BE2C (cell line): ENCODE measurements around the gene TGFB3.

Experiments
- DNase-seq: peaks from one replicate; pipeline ENCODE4 v3.0.0-alpha.2; 2020
- H3K27me3 ChIP-seq: fragments of 250-450 bp; sonication (Bioruptor Pico); 2 replicates; pipeline ENCODE4 v1.5.1; 2020; ENCODE audit warnings: mild to moderate bottlenecking
- H3K36me3 ChIP-seq: fragments of 250-450 bp; sonication (Bioruptor Pico); 2 replicates; pipeline ENCODE4 v1.5.1; 2020; ENCODE audit warnings: mild to moderate bottlenecking
- H3K4me1 ChIP-seq: fragments of 250-450 bp; sonication (Bioruptor Pico); 2 replicates; pipeline ENCODE4 v1.5.1; 2020
- H3K4me3 ChIP-seq: 2 replicates; pipeline ENCODE4 v1.5.1; 2011; ENCODE audit warnings: low read depth, low read length
- H3K9me3 ChIP-seq: fragments of 250-450 bp; sonication (Bioruptor Pico); 2 replicates; pipeline ENCODE4 v1.5.1; 2020
- TF ChIP-seq, protein P1 (sequence below): IDR thresholded peaks from 2 replicates; pipeline ENCODE4 v1.5.1; 2012; ENCODE audit warnings: mild to moderate bottlenecking, low read depth, low read length

The TGFB3 gene

DNA sequence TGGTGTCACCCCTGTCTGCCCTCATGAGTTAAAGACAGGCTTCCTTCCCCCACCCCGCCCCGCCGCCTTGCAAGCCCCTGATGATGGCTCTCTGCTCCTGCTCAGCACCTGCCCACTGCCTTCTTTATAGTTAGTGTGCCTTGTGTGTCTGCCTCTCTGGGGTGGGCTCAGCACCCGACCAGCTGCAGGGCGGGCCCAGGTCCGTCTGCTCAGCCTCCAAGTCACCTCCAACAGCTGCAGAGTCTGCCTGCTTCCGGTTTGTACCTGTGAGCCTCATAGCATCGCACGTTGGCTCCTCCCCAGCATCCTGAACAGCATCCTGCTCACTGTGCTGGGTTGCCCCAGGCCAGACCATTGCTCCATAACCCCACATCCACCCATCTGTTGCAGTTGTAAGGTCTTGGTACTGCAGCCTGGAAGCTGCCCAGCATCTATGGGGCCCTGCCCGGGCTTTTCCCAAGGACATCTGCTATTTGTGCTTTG is 3.5 kb downstream of the TGFB3 start:
- TF ChIP-seq, protein P1, sequence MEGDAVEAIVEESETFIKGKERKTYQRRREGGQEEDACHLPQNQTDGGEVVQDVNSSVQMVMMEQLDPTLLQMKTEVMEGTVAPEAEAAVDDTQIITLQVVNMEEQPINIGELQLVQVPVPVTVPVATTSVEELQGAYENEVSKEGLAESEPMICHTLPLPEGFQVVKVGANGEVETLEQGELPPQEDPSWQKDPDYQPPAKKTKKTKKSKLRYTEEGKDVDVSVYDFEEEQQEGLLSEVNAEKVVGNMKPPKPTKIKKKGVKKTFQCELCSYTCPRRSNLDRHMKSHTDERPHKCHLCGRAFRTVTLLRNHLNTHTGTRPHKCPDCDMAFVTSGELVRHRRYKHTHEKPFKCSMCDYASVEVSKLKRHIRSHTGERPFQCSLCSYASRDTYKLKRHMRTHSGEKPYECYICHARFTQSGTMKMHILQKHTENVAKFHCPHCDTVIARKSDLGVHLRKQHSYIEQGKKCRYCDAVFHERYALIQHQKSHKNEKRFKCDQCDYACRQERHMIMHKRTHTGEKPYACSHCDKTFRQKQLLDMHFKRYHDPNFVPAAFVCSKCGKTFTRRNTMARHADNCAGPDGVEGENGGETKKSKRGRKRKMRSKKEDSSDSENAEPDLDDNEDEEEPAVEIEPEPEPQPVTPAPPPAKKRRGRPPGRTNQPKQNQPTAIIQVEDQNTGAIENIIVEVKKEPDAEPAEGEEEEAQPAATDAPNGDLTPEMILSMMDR: no peak
- no peaks in the 10 kb centered on the region for H3K27me3 ChIP-seq
- peak; percentile 15 for DNase-seq
- H3K36me3 ChIP-seq: no peaks in the 10 kb centered on the region
- no peak overlapping the region for H3K4me3 ChIP-seq
- no peaks in the 10 kb centered on the region for H3K9me3 ChIP-seq
- no peaks in the 10 kb centered on the region; the same call in 1 of the 2 replicates for H3K4me1 ChIP-seq

DNA sequence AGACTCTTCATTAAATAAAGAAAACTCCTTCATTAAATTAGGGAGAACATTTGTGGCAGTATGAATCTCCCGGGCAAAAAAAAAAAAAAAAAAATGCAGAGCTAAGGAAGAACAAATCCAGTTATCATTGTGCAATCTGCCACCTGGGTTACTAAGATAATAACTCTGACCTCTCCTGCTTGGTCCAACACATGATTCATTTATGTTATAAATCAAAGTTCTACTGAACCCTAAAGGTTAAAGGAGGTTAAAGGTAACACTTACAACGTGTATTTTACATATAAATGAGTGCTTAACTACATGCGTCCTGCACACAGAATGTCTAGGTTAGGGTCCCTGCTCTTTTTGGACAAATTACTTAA is 4.2 kb downstream of the TGFB3 start:
- no peak overlapping the region for H3K4me3 ChIP-seq
- TF ChIP-seq, protein P1: no peak
- H3K4me1 ChIP-seq: peaks cover 5% of the 10 kb centered on the region; the same call in 1 of the 2 replicates
- H3K36me3 ChIP-seq: no peaks in the 10 kb centered on the region
- H3K27me3 ChIP-seq: no peaks in the 10 kb centered on the region
- no peaks in the 10 kb centered on the region for H3K9me3 ChIP-seq
- no peak for DNase-seq

DNA sequence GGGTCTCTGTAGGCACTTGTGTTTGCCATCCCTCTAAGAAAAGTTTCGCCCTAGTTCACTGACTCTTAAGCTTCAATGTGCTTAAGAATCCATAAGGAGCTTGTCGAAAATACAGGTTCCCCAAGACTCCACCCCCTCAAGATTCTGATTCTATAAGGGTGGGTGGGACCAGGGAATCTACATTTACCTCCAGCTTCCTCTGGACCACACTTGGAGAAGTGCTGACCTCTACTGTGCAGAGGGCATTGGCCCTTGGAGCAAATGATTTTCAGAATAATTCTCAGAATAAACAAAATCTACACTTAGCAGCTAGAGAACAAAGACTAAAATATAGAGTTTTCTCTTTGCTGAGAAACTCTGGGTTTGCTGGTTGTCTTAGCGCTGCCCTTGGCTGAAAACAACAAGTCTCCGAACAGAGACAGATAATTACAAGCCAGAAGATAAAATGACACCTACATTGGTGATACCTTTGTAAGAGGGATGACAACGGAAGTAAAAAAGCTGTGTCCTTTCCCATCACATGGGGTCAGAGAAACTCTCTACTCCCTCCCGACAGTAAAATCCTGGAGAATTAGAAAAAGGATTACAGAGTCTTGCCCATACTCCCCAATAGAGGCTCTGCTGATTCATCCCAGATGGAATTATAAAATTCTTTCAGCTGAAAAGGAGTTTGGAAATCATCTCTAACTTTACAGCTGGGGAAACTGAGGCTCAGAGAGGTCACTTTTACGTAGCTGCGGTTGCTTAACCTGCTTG is 4.8 kb downstream of the TGFB3 start:
- TF ChIP-seq, protein P1: no peak
- H3K4me3 ChIP-seq: no peak overlapping the region
- peaks cover 5% of the 10 kb centered on the region; the same call in 1 of the 2 replicates for H3K4me1 ChIP-seq

DNA sequence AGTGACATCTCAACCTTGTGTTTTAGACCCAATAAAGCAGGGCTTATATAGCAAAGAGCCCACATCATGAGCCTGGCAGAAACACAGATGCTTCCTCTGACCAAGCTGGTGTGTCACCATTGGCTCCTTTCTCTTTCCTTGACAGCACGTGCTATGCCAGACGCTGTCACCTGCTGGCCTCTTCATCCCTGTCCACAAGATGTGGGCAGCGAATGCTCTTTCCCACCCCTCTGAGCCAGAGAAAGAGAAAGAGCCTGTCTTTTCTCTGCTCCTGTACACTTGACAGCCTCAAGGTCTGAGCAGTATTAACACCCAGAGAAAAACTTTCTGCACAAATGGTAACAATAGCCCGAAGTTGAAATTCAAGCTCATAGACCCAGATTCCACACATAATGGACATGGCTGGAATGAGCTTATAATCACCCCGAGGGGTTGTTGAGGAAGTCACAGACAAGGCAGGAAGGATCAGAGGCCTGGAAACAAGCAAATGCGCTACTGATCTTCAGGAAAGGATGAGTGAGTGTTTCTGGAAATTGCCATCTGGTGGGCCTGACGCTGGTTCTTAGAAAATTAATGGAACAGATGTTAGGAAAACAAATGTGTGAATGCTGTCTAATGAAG is 8.9 kb downstream of the TGFB3 start:
- Histone ChIP-seq H3K36me3 (no peaks in the 10 kb centered on the region), H3K4me3 (no peak overlapping the region), H3K27me3 (no peaks in the 10 kb centered on the region), H3K4me1 (peaks cover 5% of the 10 kb centered on the region; the same call in 1 of the 2 replicates), H3K9me3 (no peaks in the 10 kb centered on the region)
- peak; percentile 32 for DNase-seq
- TF ChIP-seq, protein P1: no peak

More for the DNA sequence above, 4.8 kb downstream of the TGFB3 start:
- no peaks in the 10 kb centered on the region for H3K27me3 ChIP-seq
- DNase-seq: no peak
- H3K36me3 ChIP-seq: no peaks in the 10 kb centered on the region
- H3K9me3 ChIP-seq: no peaks in the 10 kb centered on the region

DNA sequence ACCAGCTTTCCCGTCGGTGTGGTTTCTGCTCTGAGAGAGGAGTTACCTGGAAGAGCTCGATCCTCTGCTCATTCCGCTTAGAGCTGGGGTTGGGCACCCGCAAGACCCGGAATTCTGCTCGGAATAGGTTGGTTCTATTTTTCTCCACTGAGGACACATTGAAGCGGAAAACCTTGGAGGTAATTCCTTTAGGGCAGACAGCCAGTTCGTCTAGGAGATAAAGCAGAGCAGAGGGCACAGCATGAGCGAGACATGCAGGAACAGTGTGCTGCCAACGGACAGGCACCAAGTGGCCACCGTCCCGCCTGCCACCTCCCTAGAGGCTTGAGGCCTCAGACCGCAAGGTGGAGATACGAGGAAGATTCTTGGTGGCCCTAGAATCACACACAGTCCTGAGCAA is 10.3 kb downstream of the TGFB3 start:
- Histone ChIP-seq H3K27me3 (no peaks in the 10 kb centered on the region), H3K4me3 (no peak overlapping the region), H3K36me3 (no peaks in the 10 kb centered on the region), H3K9me3 (no peaks in the 10 kb centered on the region), H3K4me1 (peaks cover 5% of the 10 kb centered on the region; the same call in 1 of the 2 replicates)
- DNase-seq: no peak
- TF ChIP-seq, protein P1: no peak

DNA sequence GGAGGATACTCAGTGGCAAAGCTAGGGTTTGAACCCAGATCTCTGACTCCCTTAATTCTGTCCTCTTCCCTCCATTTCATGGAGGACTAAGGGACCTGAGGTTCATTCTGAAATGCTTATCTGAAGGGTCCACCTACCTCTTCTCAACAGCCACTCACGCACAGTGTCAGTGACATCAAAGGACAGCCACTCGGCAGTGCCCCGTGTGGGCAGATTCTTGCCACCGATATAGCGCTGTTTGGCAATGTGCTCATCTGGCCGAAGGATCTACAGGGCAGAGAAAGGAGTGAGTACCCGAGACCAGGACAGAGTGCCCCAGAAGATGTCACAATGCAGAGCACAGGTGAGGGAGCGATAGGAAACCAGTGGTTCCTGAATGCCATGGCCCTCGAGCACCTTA is 10.8 kb downstream of the TGFB3 start:
- Histone ChIP-seq H3K27me3 (no peaks in the 10 kb centered on the region), H3K4me3 (no peak overlapping the region), H3K4me1 (peaks cover 5% of the 10 kb centered on the region; the same call in 1 of the 2 replicates), H3K36me3 (no peaks in the 10 kb centered on the region; the same call in 1 of the 2 replicates), H3K9me3 (no peaks in the 10 kb centered on the region)
- TF ChIP-seq, protein P1: no peak
- DNase-seq: no peak
